Fibroblast of skin of abdomen (primary cell): Measurements from ENCODE around the gene PADI3.
"Not testable (repeated sequence)": the region's sequence is repeated elsewhere in the genome, so short reads cannot be mapped to it uniquely, and the experiment has no call there.

Source experiments
- DNase-seq: peaks from one replicate; pipeline ENCODE4 v3.0.0-alpha.2; 2013

PADI3 gene

GRCh38 chr1:17241780-17242074 lies 7.2 kb upstream of the PADI3 start:
- not testable (repeated sequence) for DNase-seq

GRCh38 chr1:17243274-17243673 lies 5.6 kb upstream of the PADI3 start:
- DNase-seq: no peak

- DNase-seq: no peak
Observed at GRCh38 chr1:17244821-17245740, 3.8 kb upstream of the PADI3 start.

GRCh38 chr1:17245816-17246325 lies 3.0 kb upstream of the PADI3 start:
- no peak for DNase-seq

GRCh38 chr1:17246971-17247370 lies 1.9 kb upstream of the PADI3 start:
- no peak for DNase-seq

- DNase-seq: no peak
Observed at GRCh38 chr1:17250601-17251000, 1.7 kb downstream of the PADI3 start.

- no peak for DNase-seq
Observed at GRCh38 chr1:17251246-17251645, 2.3 kb downstream of the PADI3 start.

- DNase-seq: peak; percentile 60
Observed at GRCh38 chr1:17251701-17252376, 2.9 kb downstream of the PADI3 start.

GRCh38 chr1:17255336-17255735 lies 6.4 kb downstream of the PADI3 start:
- DNase-seq: no peak

- peak; percentile 38 for DNase-seq
Observed at GRCh38 chr1:17258116-17258757, 9.3 kb downstream of the PADI3 start.

- DNase-seq: no peak
Observed at GRCh38 chr1:17258758-17259130, 9.8 kb downstream of the PADI3 start.

GRCh38 chr1:17259233-17259873 lies 10.5 kb downstream of the PADI3 start:
- DNase-seq: peak; percentile 53

- DNase-seq: no peak
Observed at GRCh38 chr1:17260264-17260663, 11.4 kb downstream of the PADI3 start.

- DNase-seq: no peak
Observed at GRCh38 chr1:17260738-17261137, 11.8 kb downstream of the PADI3 start.

- DNase-seq: no peak
Observed at GRCh38 chr1:17263936-17264335, 15.0 kb downstream of the PADI3 start.

- no peak for DNase-seq
Observed at GRCh38 chr1:17264470-17264869, 15.6 kb downstream of the PADI3 start.

- no peak for DNase-seq
Observed at GRCh38 chr1:17265162-17265561, 16.3 kb downstream of the PADI3 start.

- no peak for DNase-seq
Observed at GRCh38 chr1:17265950-17266349, 17.1 kb downstream of the PADI3 start.

- DNase-seq: no peak
Observed at GRCh38 chr1:17270891-17271765, 22.2 kb downstream of the PADI3 start.

- DNase-seq: no peak
Observed at GRCh38 chr1:17272066-17272465, 23.2 kb downstream of the PADI3 start.

- DNase-seq: no peak
Observed at GRCh38 chr1:17272646-17273045, 23.7 kb downstream of the PADI3 start.

- DNase-seq: no peak
Observed at GRCh38 chr1:17273096-17273495, 24.2 kb downstream of the PADI3 start.
